ENCODE data around the gene PRKN.

Gene PRKN

GRCh38 chr6:162474722-162475121, 252.8 kb downstream of the PRKN start:
- TF ChIP-seq ZNF621 (tag by site-specific recombination; IDR thresholded peaks at IDR 0.05), result no peak
- TF ChIP-seq ZNF518A (tag by site-specific recombination; conservative IDR thresholded peaks at IDR 0.05; ENCODE audit: low read depth), result no peak
- TF ChIP-seq ZEB2 (tag by site-specific recombination; IDR thresholded peaks at IDR 0.05), result no peak
- no peak for TF ChIP-seq PRDM6 (tag by site-specific recombination; IDR thresholded peaks at IDR 0.05)
- TF ChIP-seq ZNF555 (tag by site-specific recombination; conservative IDR thresholded peaks at IDR 0.05), result no peak
- no peak for TF ChIP-seq ZNF670 (tag by site-specific recombination; IDR thresholded peaks at IDR 0.05; ENCODE audit: low read depth)
- no peak for TF ChIP-seq SALL2 (tag by site-specific recombination; IDR thresholded peaks at IDR 0.05; ENCODE audit: borderline replicate concordance)
- TF ChIP-seq PRDM1 (tag by site-specific recombination; IDR thresholded peaks at IDR 0.05), result no peak
- no peak for TF ChIP-seq ZNF155 (tag by site-specific recombination; IDR thresholded peaks at IDR 0.05)
- TF ChIP-seq, protein P1, sequence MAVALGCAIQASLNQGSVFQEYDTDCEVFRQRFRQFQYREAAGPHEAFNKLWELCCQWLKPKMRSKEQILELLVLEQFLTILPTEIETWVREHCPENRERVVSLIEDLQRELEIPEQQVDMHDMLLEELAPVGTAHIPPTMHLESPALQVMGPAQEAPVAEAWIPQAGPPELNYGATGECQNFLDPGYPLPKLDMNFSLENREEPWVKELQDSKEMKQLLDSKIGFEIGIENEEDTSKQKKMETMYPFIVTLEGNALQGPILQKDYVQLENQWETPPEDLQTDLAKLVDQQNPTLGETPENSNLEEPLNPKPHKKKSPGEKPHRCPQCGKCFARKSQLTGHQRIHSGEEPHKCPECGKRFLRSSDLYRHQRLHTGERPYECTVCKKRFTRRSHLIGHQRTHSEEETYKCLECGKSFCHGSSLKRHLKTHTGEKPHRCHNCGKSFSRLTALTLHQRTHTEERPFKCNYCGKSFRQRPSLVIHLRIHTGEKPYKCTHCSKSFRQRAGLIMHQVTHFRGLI (tag by site-specific recombination; IDR thresholded peaks at IDR 0.05), result no peak
- TF ChIP-seq ZSCAN30 (tag by site-specific recombination; IDR thresholded peaks at IDR 0.05), result no peak
- no peak for TF ChIP-seq MEIS1 (CRISPR knock-in tag; IDR thresholded peaks at IDR 0.05; ENCODE audit: borderline replicate concordance)
- no peak for TF ChIP-seq ZIC2 (tag by site-specific recombination; IDR thresholded peaks at IDR 0.05)
- no peak for TF ChIP-seq ZNF510 (tag by site-specific recombination; IDR thresholded peaks at IDR 0.05; ENCODE audit: insufficient replicate concordance)
- no peak overlapping the region for H3K4me3 ChIP-seq (ENCODE audit: low read depth, low read length)
- H3K36me3 ChIP-seq (ENCODE audit: control insufficient read depth in 2 of 2, insufficient read depth in 1 of 2, low read length in 2 of 2), result no peaks in the 10 kb centered on the region
- no peaks in the 10 kb centered on the region for H3K4me1 ChIP-seq (ENCODE audit: control insufficient read depth, insufficient read depth, low read length)
- no peaks in the 10 kb centered on the region for H3K9me3 ChIP-seq (ENCODE audit: control insufficient read depth, insufficient read depth, low read depth, low read length)
- CTCF ChIA-PET, result no interaction called here
- POLR2A ChIA-PET, result no interaction called here
- no peak overlapping the region for H3K27ac ChIP-seq (ENCODE audit: extremely low read depth, low read depth, low read length)

DNA sequence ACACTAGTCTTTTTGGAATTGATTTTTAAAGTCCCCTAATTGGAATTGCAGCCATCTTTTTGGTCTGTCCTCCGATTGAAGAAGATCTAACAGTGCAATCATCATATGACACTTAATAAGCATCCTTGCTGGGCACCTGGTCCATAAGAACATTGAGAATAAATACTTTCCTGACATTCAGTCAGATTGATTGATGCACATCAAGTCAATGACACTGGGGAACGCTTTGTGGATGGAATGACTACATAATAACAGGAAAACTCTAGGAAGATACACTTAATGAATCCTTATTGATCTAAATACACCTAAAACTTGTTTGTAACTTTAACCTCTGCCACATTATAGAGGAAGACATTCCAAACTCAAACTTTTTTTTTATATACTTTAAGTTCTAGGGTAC, 255.7 kb downstream of the PRKN start:
- Histone ChIP-seq H3K4me1 (ENCODE audit: control insufficient read depth, insufficient read depth, low read length) (no peaks in the 10 kb centered on the region), H3K36me3 (ENCODE audit: control insufficient read depth in 2 of 2, insufficient read depth in 1 of 2, low read length in 2 of 2) (no peaks in the 10 kb centered on the region), H3K4me3 (ENCODE audit: low read depth, low read length) (no peak overlapping the region), H3K27ac (ENCODE audit: extremely low read depth, low read depth, low read length) (no peak overlapping the region), H3K9me3 (ENCODE audit: control insufficient read depth, insufficient read depth, low read depth, low read length) (no peaks in the 10 kb centered on the region)
- ChIA-PET CTCF (interaction anchor here (0.6 kb wide), 1 partner anchor 78 kb away, joined by 3 read pairs; no protein-coding TSS in a partner anchor), POLR2A (no interaction called here)
- TF ChIP-seq BCL11B (tag by site-specific recombination; IDR thresholded peaks at IDR 0.05; ENCODE audit: low read depth) (no peak), CTCF (tag by site-specific recombination; IDR thresholded peaks at IDR 0.05) (no peak), ZNF768 (tag by site-specific recombination; IDR thresholded peaks at IDR 0.05) (no peak), ZNF416 (tag by site-specific recombination; IDR thresholded peaks at IDR 0.05) (no peak), SP7 (tag by site-specific recombination; IDR thresholded peaks at IDR 0.05) (no peak), ZNF501 (tag by site-specific recombination; IDR thresholded peaks at IDR 0.05) (no peak), ZNF146 (tag by site-specific recombination; IDR thresholded peaks at IDR 0.05) (no peak), ZNF132 (tag by site-specific recombination; IDR thresholded peaks at IDR 0.05; ENCODE audit: borderline replicate concordance) (no peak), TRIM28 (IDR thresholded peaks at IDR 0.05; ENCODE audit: borderline replicate concordance, low read length) (no peak), PBX3 (CRISPR knock-in tag; IDR thresholded peaks at IDR 0.05) (no peak)
